GM12874 (cell line): ENCODE measurements around the gene RHOU.
A peak's percentile ranks its signal among the peaks of the same experiment; 100 is the strongest.

Experiments used
- TF ChIP-seq, protein P1 (sequence below): IDR thresholded peaks from 2 replicates; pipeline ENCODE4 v1.5.1; 2011; ENCODE audit warnings: low read depth, mild to moderate bottlenecking, control low read depth, low read length, moderate library complexity; ENCODE audit not compliant: insufficient read depth

The RHOU gene

GRCh38 chr1:228734881-228735801 lies at the start of gene RHOU:
TSS of gene RHOU (plus strand) at chr1:228735479. CDS start at chr1:228735743, 264 bp downstream.
- TF ChIP-seq, protein P1, sequence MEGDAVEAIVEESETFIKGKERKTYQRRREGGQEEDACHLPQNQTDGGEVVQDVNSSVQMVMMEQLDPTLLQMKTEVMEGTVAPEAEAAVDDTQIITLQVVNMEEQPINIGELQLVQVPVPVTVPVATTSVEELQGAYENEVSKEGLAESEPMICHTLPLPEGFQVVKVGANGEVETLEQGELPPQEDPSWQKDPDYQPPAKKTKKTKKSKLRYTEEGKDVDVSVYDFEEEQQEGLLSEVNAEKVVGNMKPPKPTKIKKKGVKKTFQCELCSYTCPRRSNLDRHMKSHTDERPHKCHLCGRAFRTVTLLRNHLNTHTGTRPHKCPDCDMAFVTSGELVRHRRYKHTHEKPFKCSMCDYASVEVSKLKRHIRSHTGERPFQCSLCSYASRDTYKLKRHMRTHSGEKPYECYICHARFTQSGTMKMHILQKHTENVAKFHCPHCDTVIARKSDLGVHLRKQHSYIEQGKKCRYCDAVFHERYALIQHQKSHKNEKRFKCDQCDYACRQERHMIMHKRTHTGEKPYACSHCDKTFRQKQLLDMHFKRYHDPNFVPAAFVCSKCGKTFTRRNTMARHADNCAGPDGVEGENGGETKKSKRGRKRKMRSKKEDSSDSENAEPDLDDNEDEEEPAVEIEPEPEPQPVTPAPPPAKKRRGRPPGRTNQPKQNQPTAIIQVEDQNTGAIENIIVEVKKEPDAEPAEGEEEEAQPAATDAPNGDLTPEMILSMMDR = peak; percentile 58

DNA sequence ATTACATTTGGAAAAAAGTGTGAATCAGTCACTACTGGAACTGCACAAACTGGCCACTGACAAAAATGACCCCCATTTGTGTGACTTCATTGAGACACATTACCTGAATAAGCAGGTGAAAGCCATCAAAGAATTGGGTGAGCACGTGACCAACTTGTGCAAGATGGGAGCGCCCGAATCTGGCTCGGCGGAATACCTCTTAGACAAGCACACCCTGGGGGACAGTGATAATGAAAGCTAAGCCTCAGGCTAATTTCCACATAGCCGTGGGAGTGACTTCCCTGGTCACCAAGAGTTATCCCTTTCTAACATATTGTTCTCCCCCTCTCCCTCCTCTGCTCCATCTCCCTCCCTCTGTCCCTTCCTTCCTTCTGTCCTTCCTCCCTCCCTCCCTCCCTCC lies 47.7 kb upstream of the RHOU start:
- TF ChIP-seq, protein P1 = no peak

DNA sequence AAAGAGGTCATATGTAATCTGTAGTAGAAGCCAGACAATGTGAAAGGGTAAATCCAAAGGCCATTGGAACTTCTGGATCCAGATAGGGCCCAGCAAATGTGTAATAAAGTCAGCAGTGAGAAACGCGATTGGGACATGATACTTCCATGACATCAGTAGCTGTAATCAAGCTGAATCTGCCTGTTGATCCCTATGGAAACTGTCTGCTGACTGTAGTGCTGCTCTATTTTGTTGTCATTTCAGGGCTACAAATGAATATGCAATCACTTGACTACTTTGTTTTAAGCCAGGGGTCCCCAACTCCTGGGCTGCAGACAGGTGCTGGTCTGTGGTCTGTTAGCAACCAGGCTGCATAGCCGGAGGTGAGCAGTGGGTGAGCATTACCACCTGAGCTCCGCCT lies 46.0 kb upstream of the RHOU start:
- TF ChIP-seq, protein P1 = no peak

DNA sequence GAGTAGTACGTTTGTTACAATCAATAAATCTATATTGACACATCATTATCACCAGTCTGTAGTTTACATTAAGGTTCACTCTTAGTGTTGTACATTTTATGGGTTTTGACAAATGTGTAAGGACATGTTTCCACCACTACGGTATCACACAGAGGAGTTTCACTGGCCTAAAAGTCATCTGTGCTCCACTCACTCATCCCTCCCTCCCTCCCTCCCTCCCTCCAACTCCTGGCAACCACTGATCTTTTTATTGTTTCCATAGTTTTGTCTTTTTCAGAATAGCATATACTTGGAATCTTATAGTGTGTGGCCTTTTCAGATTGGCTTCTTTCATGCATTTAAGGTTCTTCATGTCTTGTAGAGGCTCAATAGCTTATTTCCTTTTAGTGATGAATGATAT lies 44.1 kb upstream of the RHOU start:
- TF ChIP-seq, protein P1 = no peak

DNA sequence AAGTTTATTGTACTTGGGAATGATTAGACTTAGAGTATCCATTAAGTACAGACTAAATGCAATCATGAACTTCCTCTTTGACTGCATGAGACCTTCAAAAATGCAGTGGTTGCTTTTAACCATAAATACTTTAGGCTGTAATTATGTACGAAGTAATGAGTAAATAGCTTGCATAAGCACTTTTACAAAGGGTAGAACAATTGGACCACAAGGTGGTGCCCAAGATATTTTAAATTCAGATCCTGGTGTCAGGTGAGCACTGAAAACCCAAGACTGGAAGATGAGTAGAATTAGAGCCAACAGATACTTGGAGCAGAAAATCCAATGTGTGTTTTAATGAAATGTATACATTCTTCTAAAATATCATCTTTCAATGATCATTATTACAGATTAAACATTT lies 43.4 kb upstream of the RHOU start:
- TF ChIP-seq, protein P1 = peak; percentile 5; the same call in 1 of the 2 replicates

DNA sequence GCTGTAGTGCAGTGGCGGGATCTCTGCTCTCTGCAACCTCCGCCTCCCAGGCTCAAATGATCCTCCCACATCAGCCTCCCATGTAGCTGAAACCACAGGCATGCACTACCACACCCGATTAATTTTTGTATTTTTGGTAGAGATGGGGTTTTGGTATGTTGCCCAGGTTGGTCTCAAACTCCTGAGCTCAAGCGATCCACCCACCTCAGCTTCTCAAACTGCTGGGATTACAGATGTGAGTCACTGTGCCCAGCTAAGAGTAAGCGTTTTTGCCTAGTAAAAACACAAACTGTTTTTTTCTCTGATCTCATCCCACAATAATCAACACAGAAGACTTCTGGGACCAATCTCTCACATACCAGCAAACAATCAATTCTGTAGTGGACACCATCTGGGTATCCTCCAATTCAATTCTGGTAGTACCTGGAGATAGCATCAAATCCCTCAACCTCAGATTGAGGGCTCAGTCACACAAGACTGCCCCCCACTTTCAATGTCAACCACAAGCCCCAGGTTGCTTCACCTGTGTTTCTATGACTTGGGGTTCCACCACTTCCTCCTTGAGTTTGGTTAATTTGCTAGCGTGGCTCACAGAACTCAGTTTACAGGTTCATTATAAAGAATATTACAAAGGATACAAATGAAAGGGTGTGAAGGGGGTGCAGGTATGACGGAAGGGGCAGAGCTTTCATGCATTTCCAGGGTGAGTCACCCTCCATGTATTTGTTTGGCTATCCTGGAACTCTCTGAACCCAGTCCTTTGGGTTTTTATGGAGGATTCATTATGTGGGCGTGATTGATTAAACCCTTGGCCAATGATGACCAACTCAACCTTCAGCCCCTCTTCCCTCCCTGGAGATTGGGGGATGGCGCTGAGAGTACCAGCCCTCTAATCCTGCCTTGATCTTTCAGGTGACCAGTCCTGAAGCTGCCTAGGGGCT lies 40.0 kb upstream of the RHOU start:
- TF ChIP-seq, protein P1 = no peak

DNA sequence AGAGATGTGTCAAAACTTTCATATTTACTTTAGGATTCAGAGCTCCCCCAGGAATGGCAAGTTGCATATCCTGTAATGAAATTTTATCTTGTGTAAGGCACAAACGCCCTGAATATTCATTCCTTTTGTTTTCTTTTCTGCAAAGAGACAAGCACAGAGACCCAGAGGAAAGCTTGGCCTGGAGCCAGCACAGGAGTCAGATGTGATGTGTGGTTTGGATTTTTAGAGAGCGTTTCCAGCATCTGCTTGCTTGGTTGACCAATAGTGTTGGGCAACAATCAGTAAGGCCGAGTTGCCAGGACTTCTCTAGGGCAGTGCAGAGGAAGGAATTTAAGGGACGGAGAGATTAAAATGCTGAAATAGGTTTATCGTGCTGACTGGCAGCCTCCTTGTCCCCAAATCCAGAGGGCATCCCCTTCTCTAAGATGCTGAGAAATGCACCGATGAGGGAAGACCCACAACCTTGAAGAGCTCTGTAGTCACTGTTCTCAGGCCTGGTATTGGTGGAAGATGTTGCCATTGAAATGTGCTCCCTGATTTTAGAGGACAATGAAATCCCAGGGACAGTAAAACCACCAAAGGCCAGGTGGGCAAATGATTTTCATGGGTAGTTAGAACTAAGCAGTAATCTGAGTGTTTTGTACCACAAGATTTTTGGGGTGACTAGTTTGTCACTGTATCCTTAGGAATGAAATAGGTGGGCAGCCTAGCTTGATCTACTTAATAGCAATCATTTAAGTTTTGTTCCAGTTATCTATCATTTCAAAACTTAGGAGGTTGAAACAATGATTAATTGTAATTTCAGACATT lies 37.9 kb upstream of the RHOU start:
- TF ChIP-seq, protein P1 = no peak
